IMR-90 (cell line): ENCODE results near the gene SORBS1. TPM values are rescaled to one million over a fixed set of nuclear protein-coding genes. Genes with fewer than 3 reads are reported as not detected.

ENCODE experiments used
- ATAC-seq: fragments of 200-7000 bp; cut with Tn5 transposase; 2 replicates; pipeline ENCODE4 v1.9.1; 2020; ENCODE audit warnings: low read depth, mild to moderate bottlenecking, moderate library complexity
- BruUV-seq: library from RNA; stranded (reverse); fragments of 400-500 nt; replicated peaks from 2 replicates; lab custom pipeline; 2021; lab: Mats Ljungman, UMichigan
- CTCF ChIA-PET: fragments of 300-600 bp; formaldehyde crosslinking; extraction: SDS; loops from one replicate; lab custom pipeline; 2021; ENCODE audit warnings: antibody characterized with exemption; lab: Yijun Ruan, JAX
- POLR2A ChIA-PET: fragments of 300-600 bp; sonication (Branson Sonifier 250); formaldehyde crosslinking; loops from one replicate; lab custom pipeline; 2022; ENCODE audit warnings: antibody characterized with exemption; ENCODE audit not compliant: unreplicated experiment; lab: Charles Lee
- DNase-seq: peaks from one replicate; pipeline ENCODE4 v3.0.0; 2013
- H2AFZ ChIP-seq: replicated peaks from 2 replicates; pipeline ENCODE3; 2013; ENCODE audit warnings: low read length, mild to moderate bottlenecking; ENCODE audit not compliant: poor library complexity
- H2AK5ac ChIP-seq: 2 replicates; pipeline ENCODE4 v1.6.1; 2013; ENCODE audit warnings: low read depth, low read length, inconsistent platforms
- H2AK9ac ChIP-seq: replicated peaks from 2 replicates; pipeline ENCODE3; 2013; ENCODE audit warnings: mild to moderate bottlenecking, low read depth, low read length, moderate library complexity; ENCODE audit not compliant: poor library complexity
- H2BK120ac ChIP-seq: 2 replicates; pipeline ENCODE4 v1.6.1; 2013; ENCODE audit warnings: low read depth, low read length, inconsistent platforms
- H2BK15ac ChIP-seq: 3 replicates; pipeline ENCODE4 v1.6.1; 2013; ENCODE audit warnings: low read depth, low read length, inconsistent platforms
- H2BK20ac ChIP-seq: 2 replicates; pipeline ENCODE4 v1.6.1; 2013; ENCODE audit warnings: low read depth, mild to moderate bottlenecking, inconsistent platforms, low read length, moderate library complexity
- H2BK5ac ChIP-seq: 2 replicates; pipeline ENCODE4 v1.6.1; 2013; ENCODE audit warnings: mild to moderate bottlenecking, low read depth, low read length, inconsistent platforms; ENCODE audit not compliant: poor library complexity, severe bottlenecking
- H3K14ac ChIP-seq: replicated peaks from 2 replicates; pipeline ENCODE4 v1.6.1; 2013; ENCODE audit warnings: low read depth, low read length, inconsistent platforms
- H3K18ac ChIP-seq: 2 replicates; pipeline ENCODE4 v1.6.1; 2013; ENCODE audit warnings: low read depth, low read length, control low read depth
- H3K23ac ChIP-seq: 2 replicates; pipeline ENCODE4 v1.6.1; 2013; ENCODE audit warnings: low read depth, low read length, inconsistent platforms
- H3K27ac ChIP-seq: 2 replicates; pipeline ENCODE4 v1.5.1; 2013; ENCODE audit warnings: mild to moderate bottlenecking, control low read depth, low read length; ENCODE audit not compliant: insufficient read depth
- H3K27me3 ChIP-seq: 2 replicates; pipeline ENCODE4 v1.6.1; 2013; ENCODE audit warnings: low read length; ENCODE audit not compliant: control insufficient read depth, insufficient read depth
- H3K36me3 ChIP-seq: 2 replicates; pipeline ENCODE4 v1.6.1; 2013; ENCODE audit warnings: low read length, mixed read lengths; ENCODE audit not compliant: control insufficient read depth, insufficient read depth
- H3K4ac ChIP-seq: 2 replicates; pipeline ENCODE4 v1.6.1; 2013; ENCODE audit warnings: low read depth, low read length, inconsistent platforms
- H3K4me1 ChIP-seq: 2 replicates; pipeline ENCODE4 v1.6.1; 2013; ENCODE audit warnings: low read length, mixed read lengths; ENCODE audit not compliant: control insufficient read depth, insufficient read depth
- H3K4me2 ChIP-seq: 2 replicates; pipeline ENCODE4 v1.6.1; 2013; ENCODE audit warnings: low read depth, mild to moderate bottlenecking, control low read depth, low read length, moderate library complexity
- H3K4me3 ChIP-seq: 2 replicates; pipeline ENCODE4 v1.5.1; 2013; ENCODE audit warnings: low read depth, mild to moderate bottlenecking, control low read depth, low read length, moderate library complexity; ENCODE audit not compliant: insufficient read depth
- H3K56ac ChIP-seq: 2 replicates; pipeline ENCODE4 v1.6.1; 2013; ENCODE audit warnings: low read length, inconsistent platforms; ENCODE audit not compliant: insufficient read depth; ENCODE audit errors: extremely low read depth
- H3K79me1 ChIP-seq, 2 experiments: 2 replicates each; pipeline ENCODE4 v1.6.1; 2013; ENCODE audit warnings: low read length in 2 of 2, inconsistent platforms in 1 of 2, low read depth in 1 of 2
- H3K9ac ChIP-seq: 2 replicates; pipeline ENCODE4 v1.6.1; 2013; ENCODE audit warnings: low read depth, low read length, control low read depth
- H3K9me1 ChIP-seq: 2 replicates; pipeline ENCODE4 v1.6.1; 2013; ENCODE audit warnings: low read length, inconsistent platforms; ENCODE audit not compliant: insufficient read depth
- H3K9me3 ChIP-seq: 2 replicates; pipeline ENCODE4 v1.6.1; 2013; ENCODE audit warnings: low read length; ENCODE audit not compliant: control insufficient read depth, insufficient read depth
- H4K20me1 ChIP-seq: 2 replicates; pipeline ENCODE4 v1.6.1; 2013; ENCODE audit warnings: low read length, inconsistent platforms; ENCODE audit not compliant: insufficient read depth
- H4K5ac ChIP-seq: 2 replicates; pipeline ENCODE4 v1.6.1; 2013; ENCODE audit warnings: mild to moderate bottlenecking, low read depth, low read length, control low read depth
- H4K8ac ChIP-seq, 2 experiments: 2 replicates each; pipeline ENCODE4 v1.6.1; 2013; ENCODE audit warnings: low read depth in 2 of 2, low read length in 2 of 2, control low read depth in 1 of 2, inconsistent platforms in 1 of 2
- H4K91ac ChIP-seq: 2 replicates; pipeline ENCODE4 v1.6.1; 2013; ENCODE audit warnings: low read depth, low read length, inconsistent platforms; ENCODE audit not compliant: insufficient read depth
- BHLHE40 ChIP-seq: fragments of 150-350 bp; IDR thresholded peaks from 2 replicates; pipeline ENCODE4 v1.6.1; 2016; ENCODE audit warnings: mild to moderate bottlenecking, low read depth, low read length
- CEBPB ChIP-seq: IDR thresholded peaks from 2 replicates; pipeline ENCODE4 v1.6.1; 2012; ENCODE audit warnings: low read depth, low read length, improper control_type of control experiment
- CHD1 ChIP-seq: IDR thresholded peaks from 2 replicates; pipeline ENCODE4 v1.6.1; 2012; ENCODE audit warnings: low read depth, low read length, improper control_type of control experiment
- FOS ChIP-seq: fragments of 150-350 bp; IDR thresholded peaks from 2 replicates; pipeline ENCODE4 v1.6.1; 2016; ENCODE audit warnings: low read depth, low read length
- MAFK ChIP-seq: IDR thresholded peaks from 2 replicates; pipeline ENCODE4 v1.6.1; 2012; ENCODE audit warnings: low read depth, low read length, improper control_type of control experiment
- MXI1 ChIP-seq: IDR thresholded peaks from 2 replicates; pipeline ENCODE4 v1.6.1; 2012; ENCODE audit warnings: low read depth, mild to moderate bottlenecking, low read length, moderate library complexity, borderline replicate concordance
- NFE2L2 ChIP-seq: fragments of 150-350 bp; IDR thresholded peaks from 2 replicates; pipeline ENCODE4 v1.6.1; 2016; ENCODE audit warnings: low read depth, mild to moderate bottlenecking, low read length
- POLR2A ChIP-seq: IDR thresholded peaks from 2 replicates; pipeline ENCODE4 v1.6.1; 2012; ENCODE audit warnings: mild to moderate bottlenecking, low read depth, low read length
- RAD21 ChIP-seq: IDR thresholded peaks from 2 replicates; pipeline ENCODE4 v1.6.1; 2012; ENCODE audit warnings: low read length, improper control_type of control experiment
- RCOR1 ChIP-seq: IDR thresholded peaks from 2 replicates; pipeline ENCODE4 v1.6.1; 2012; ENCODE audit warnings: mild to moderate bottlenecking, low read length, improper control_type of control experiment; ENCODE audit not compliant: insufficient replicate concordance
- RFX5 ChIP-seq: IDR thresholded peaks from 2 replicates; pipeline ENCODE4 v1.8.0; 2012; ENCODE audit warnings: low read depth, mild to moderate bottlenecking, low read length, moderate library complexity
- SMC3 ChIP-seq: fragments of 150-350 bp; IDR thresholded peaks from 2 replicates; pipeline ENCODE4 v1.6.1; 2016; ENCODE audit warnings: low read depth, mild to moderate bottlenecking, antibody characterized with exemption, low read length, moderate library complexity
- whole genome bisulfite sequencing, 2 experiments: methylation state at CpG; one replicate each; pipeline versions ENCODE4 v1.1.5 to v1.1.7; 2013; ENCODE audit warnings: missing lambda C conversion rate in 2 of 2; ENCODE audit not compliant: insufficient read length in 1 of 2; ENCODE audit errors: extremely low coverage in 2 of 2; 5-methylcytosine and 5-hydroxymethylcytosine counted together
- dilution Hi-C: fragments of 300-500 bp; cut with HindIII; formaldehyde crosslinking; loops from one replicate; pipeline ENCODE4 v1.14.3; 2018; ENCODE audit warnings: low sequenced_read_pairs; ENCODE audit not compliant: unreplicated experiment
- in situ Hi-C: fragments of 300-500 bp; cut with MboI; formaldehyde crosslinking; loops from 3 replicates; pipeline ENCODE4 v1.14.3; 2019; ENCODE audit warnings: low sequenced_read_pairs, inconsistent platforms, mixed read lengths
- intact Hi-C: fragments of 100-400 bp; cut with micrococcal nuclease; formaldehyde crosslinking; loops from 2 replicates; pipeline ENCODE4 v1.10.0; 2022
- polyA plus RNA-seq, 3 experiments: library from polyadenylated mRNA; depleted of rRNA; stranded (reverse); fragments of >200 nt; gene quantifications; 2 replicates each; pipeline ENCODE4 v1.2.3, GENCODE V29; 2012; ENCODE audit warnings: low replicate concordance in 1 of 3
- total RNA-seq: library from RNA; depleted of rRNA; stranded (reverse); fragments of >200 nt; gene quantifications from 2 replicates; pipeline ENCODE4 v1.2.3, GENCODE V29; 2012
- TF ChIP-seq, protein P1 (sequence below): conservative IDR thresholded peaks from 2 replicates; pipeline ENCODE4 v1.5.1; 2012; ENCODE audit warnings: mild to moderate bottlenecking, low read depth, low read length, improper control_type of control experiment
- TF ChIP-seq, protein P2 (sequence below): fragments of 150-350 bp; IDR thresholded peaks from 2 replicates; pipeline ENCODE4 v1.6.1; 2016; ENCODE audit warnings: low read depth, mild to moderate bottlenecking, low read length, moderate library complexity, borderline replicate concordance
- TF ChIP-seq, protein P3 (sequence below): fragments of 150-350 bp; IDR thresholded peaks from 2 replicates; pipeline ENCODE4 v1.6.1; 2017; ENCODE audit warnings: mild to moderate bottlenecking, antibody characterized with exemption, low read length, low read depth

SORBS1 gene
- total and polyA plus RNA-seq, 2 of the 4 experiments (the other 2 are of a cell fraction), result 0.18 to 0.32 TPM

- Histone ChIP-seq H2BK20ac (no peak overlapping the region), H3K23ac (no peak overlapping the region), H2AFZ (no peak overlapping the region), H3K27me3 (no peaks in the 10 kb centered on the region), H3K56ac (no peak overlapping the region), H3K9me3 (no peaks in the 10 kb centered on the region), H4K8ac (no peak overlapping the region), H3K4me1 (peaks cover 3% of the 10 kb centered on the region), H3K27ac (no peak overlapping the region), H3K4me3 (no peak overlapping the region), H3K14ac (no peak overlapping the region), H3K9me1 (no peaks in the 10 kb centered on the region), H2BK120ac (no peak overlapping the region), H2AK9ac (no peak overlapping the region), H2BK5ac (no peak overlapping the region), H3K4me2 (no peak overlapping the region), H4K5ac (no peak overlapping the region), H2AK5ac (no peak overlapping the region), H3K36me3 (peaks cover 32% of the 10 kb centered on the region), H4K91ac (no peak overlapping the region), H4K20me1 (no peaks in the 10 kb centered on the region), H2BK15ac (no peak overlapping the region), H3K9ac (no peak overlapping the region), H3K79me1 (no peaks in the 10 kb centered on the region; a peak in 1 of 4 replicates), H3K18ac (no peak overlapping the region), H3K4ac (no peak overlapping the region)
- in situ Hi-C loops (loop anchor here (10.0 kb wide), 1 partner anchor 470 kb away; no protein-coding TSS in a partner anchor), intact Hi-C loops (no loop called here), dilution Hi-C loops (no loop called here)
- TF ChIP-seq CEBPB (no peak), RFX5 (no peak), SMC3 (no peak), MXI1 (no peak), RCOR1 (no peak), NFE2L2 (no peak), FOS (no peak), POLR2A (no peak), MAFK (no peak), BHLHE40 (no peak), CHD1 (no peak), RAD21 (no peak)
- TF ChIP-seq, protein P1, sequence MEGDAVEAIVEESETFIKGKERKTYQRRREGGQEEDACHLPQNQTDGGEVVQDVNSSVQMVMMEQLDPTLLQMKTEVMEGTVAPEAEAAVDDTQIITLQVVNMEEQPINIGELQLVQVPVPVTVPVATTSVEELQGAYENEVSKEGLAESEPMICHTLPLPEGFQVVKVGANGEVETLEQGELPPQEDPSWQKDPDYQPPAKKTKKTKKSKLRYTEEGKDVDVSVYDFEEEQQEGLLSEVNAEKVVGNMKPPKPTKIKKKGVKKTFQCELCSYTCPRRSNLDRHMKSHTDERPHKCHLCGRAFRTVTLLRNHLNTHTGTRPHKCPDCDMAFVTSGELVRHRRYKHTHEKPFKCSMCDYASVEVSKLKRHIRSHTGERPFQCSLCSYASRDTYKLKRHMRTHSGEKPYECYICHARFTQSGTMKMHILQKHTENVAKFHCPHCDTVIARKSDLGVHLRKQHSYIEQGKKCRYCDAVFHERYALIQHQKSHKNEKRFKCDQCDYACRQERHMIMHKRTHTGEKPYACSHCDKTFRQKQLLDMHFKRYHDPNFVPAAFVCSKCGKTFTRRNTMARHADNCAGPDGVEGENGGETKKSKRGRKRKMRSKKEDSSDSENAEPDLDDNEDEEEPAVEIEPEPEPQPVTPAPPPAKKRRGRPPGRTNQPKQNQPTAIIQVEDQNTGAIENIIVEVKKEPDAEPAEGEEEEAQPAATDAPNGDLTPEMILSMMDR, result no peak
- TF ChIP-seq, protein P2, sequence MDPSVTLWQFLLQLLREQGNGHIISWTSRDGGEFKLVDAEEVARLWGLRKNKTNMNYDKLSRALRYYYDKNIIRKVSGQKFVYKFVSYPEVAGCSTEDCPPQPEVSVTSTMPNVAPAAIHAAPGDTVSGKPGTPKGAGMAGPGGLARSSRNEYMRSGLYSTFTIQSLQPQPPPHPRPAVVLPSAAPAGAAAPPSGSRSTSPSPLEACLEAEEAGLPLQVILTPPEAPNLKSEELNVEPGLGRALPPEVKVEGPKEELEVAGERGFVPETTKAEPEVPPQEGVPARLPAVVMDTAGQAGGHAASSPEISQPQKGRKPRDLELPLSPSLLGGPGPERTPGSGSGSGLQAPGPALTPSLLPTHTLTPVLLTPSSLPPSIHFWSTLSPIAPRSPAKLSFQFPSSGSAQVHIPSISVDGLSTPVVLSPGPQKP, result no peak
- TF ChIP-seq, protein P3, sequence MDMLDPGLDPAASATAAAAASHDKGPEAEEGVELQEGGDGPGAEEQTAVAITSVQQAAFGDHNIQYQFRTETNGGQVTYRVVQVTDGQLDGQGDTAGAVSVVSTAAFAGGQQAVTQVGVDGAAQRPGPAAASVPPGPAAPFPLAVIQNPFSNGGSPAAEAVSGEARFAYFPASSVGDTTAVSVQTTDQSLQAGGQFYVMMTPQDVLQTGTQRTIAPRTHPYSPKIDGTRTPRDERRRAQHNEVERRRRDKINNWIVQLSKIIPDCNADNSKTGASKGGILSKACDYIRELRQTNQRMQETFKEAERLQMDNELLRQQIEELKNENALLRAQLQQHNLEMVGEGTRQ, result no peak
- DNase-seq, result no peak
- ATAC-seq, result peak; percentile 20; the same call in 1 of the 2 replicates
- no CpG with 5 or more reads among the region's 3 CpGs for WGBS, 2 experiments
- ChIA-PET CTCF (interaction anchor here (1.9 kb wide), 1 partner anchor 175 kb away, joined by 7 read pairs; no protein-coding TSS in a partner anchor), POLR2A (interaction anchor here (0.6 kb wide), 1 partner anchor 471 kb away, joined by 4 read pairs; no protein-coding TSS in a partner anchor)
- no TSS peak for BruUV-seq
These were observed 44.0 kb upstream of the SORBS1 start for GRCh38 chr10:95605163-95605562.
